Measurements from ENCODE around the gene ZNF200. TPM values are rescaled to one million over a fixed set of nuclear protein-coding genes. Genes with fewer than 3 reads are reported as not detected.
A peak's percentile ranks its signal among the peaks of the same experiment; 100 is the strongest.

Gene ZNF200
- total and polyA plus RNA-seq, 4 donors, result 1.8 to 5.3 (median 3.4) TPM

- Histone ChIP-seq H3K4me1 (ENCODE audit: control insufficient read depth in 4 of 4, insufficient read depth in 4 of 4, low read length in 3 of 4) (no peaks in the 10 kb centered on the region), H3K27ac (ENCODE audit: low read depth in 1 of 2, low read length in 2 of 2) (peak overlapping the region in 1 of 2 donors; percentile 3), H3K4me3 (ENCODE audit: low read depth in 1 of 3, low read length in 3 of 3) (peak overlapping the region in 1 of 3 donors; percentile 18), H3K36me3 (ENCODE audit: control insufficient read depth in 4 of 4, insufficient read depth in 3 of 4, low read depth in 1 of 4, low read length in 3 of 4) (no peaks in the 10 kb centered on the region), H3K9ac (ENCODE audit: low read depth in 1 of 2, low read length in 2 of 2) (no peak overlapping the region), H3K9me3 (ENCODE audit: control insufficient read depth in 4 of 4, low read length in 3 of 4) (peaks cover 5 to 20% (median 15%) of the 10 kb centered on the region in 4 donors), H3K27me3 (ENCODE audit: control insufficient read depth in 4 of 4, insufficient read depth in 4 of 4, low read length in 3 of 4) (no peaks in the 10 kb centered on the region)
- WGBS, result 37% methylated on average over 7 of the region's 7 CpGs
- DNase-seq (ENCODE audit: low spot score), result no peak
- TF ChIP-seq HNF4A (conservative IDR thresholded peaks at IDR 0.05), result no peak
- TF ChIP-seq CTCF (IDR thresholded peaks at IDR 0.05; ENCODE audit: low read depth, low read length, missing input control), result no peak
- TF ChIP-seq EGR1 (IDR thresholded peaks at IDR 0.05; ENCODE audit: low read depth in 2 of 2), result no peak
- no peak for TF ChIP-seq FOXA2 (IDR thresholded peaks at IDR 0.05)
Observed at GRCh38 chr16:3214904-3215600, 19.9 kb downstream of the ZNF200 start.

- H3K27ac ChIP-seq (ENCODE audit: low read depth in 1 of 2, low read length in 2 of 2), result no peak overlapping the region
- H3K4me1 ChIP-seq (ENCODE audit: control insufficient read depth in 4 of 4, insufficient read depth in 4 of 4, low read length in 3 of 4), result no peaks in the 10 kb centered on the region
- H3K27me3 ChIP-seq (ENCODE audit: control insufficient read depth in 4 of 4, insufficient read depth in 4 of 4, low read length in 3 of 4), result no peaks in the 10 kb centered on the region
- H3K9ac ChIP-seq (ENCODE audit: low read depth in 1 of 2, low read length in 2 of 2), result no peak overlapping the region
- H3K4me3 ChIP-seq (ENCODE audit: low read depth in 1 of 3, low read length in 3 of 3), result no peak overlapping the region
- H3K9me3 ChIP-seq (ENCODE audit: control insufficient read depth in 4 of 4, low read length in 3 of 4), result peaks cover 4 to 23% (median 12%) of the 10 kb centered on the region in 4 donors
- no peaks in the 10 kb centered on the region for H3K36me3 ChIP-seq (ENCODE audit: control insufficient read depth in 4 of 4, insufficient read depth in 3 of 4, low read depth in 1 of 4, low read length in 3 of 4)
- 60% methylated on average over 1 of the region's 1 CpG for WGBS
- TF ChIP-seq SP1 (IDR thresholded peaks at IDR 0.05) (no peak), MAX (IDR thresholded peaks at IDR 0.05) (no peak), FOXA2 (IDR thresholded peaks at IDR 0.05) (no peak)
- DNase-seq (ENCODE audit: low spot score), result no peak
Observed at GRCh38 chr16:3212567-3212966, 22.4 kb downstream of the ZNF200 start.

GRCh38 chr16:3212006-3212405 lies 23.0 kb downstream of the ZNF200 start:
- no peaks in the 10 kb centered on the region for H3K27me3 ChIP-seq (ENCODE audit: control insufficient read depth in 4 of 4, insufficient read depth in 4 of 4, low read length in 3 of 4)
- DNase-seq (ENCODE audit: low spot score), result no peak
- no peak for TF ChIP-seq YY1 (IDR thresholded peaks at IDR 0.05)
- no peak for TF ChIP-seq FOXA1 (IDR thresholded peaks at IDR 0.05)
- no peak for TF ChIP-seq REST (IDR thresholded peaks at IDR 0.05)
- TF ChIP-seq FOXA2 (IDR thresholded peaks at IDR 0.05), result no peak
- TF ChIP-seq RAD21 (IDR thresholded peaks at IDR 0.05), result no peak
- no peak for TF ChIP-seq SP1 (IDR thresholded peaks at IDR 0.05)
- TF ChIP-seq MAX (IDR thresholded peaks at IDR 0.05), result no peak
- TF ChIP-seq TAF1 (conservative IDR thresholded peaks at IDR 0.05), result no peak
- TF ChIP-seq GABPA (IDR thresholded peaks at IDR 0.05 in 1 of 2, conservative IDR thresholded peaks at IDR 0.05 in 1 of 2), result no peak
- TF ChIP-seq NR2F2 (IDR thresholded peaks at IDR 0.05), result no peak
- TF ChIP-seq HNF4A (conservative IDR thresholded peaks at IDR 0.05), result no peak
- no peak for TF ChIP-seq EGR1 (IDR thresholded peaks at IDR 0.05; ENCODE audit: low read depth in 2 of 2)
- TF ChIP-seq HNF4G (IDR thresholded peaks at IDR 0.05), result no peak
- TF ChIP-seq RXRA (IDR thresholded peaks at IDR 0.05), result no peak
- WGBS, result 80% methylated on average over 3 of the region's 3 CpGs
- H3K36me3 ChIP-seq (ENCODE audit: control insufficient read depth in 4 of 4, insufficient read depth in 3 of 4, low read depth in 1 of 4, low read length in 3 of 4), result no peaks in the 10 kb centered on the region
- H3K4me1 ChIP-seq (ENCODE audit: control insufficient read depth in 4 of 4, insufficient read depth in 4 of 4, low read length in 3 of 4), result no peaks in the 10 kb centered on the region
- H3K9me3 ChIP-seq (ENCODE audit: control insufficient read depth in 4 of 4, low read length in 3 of 4), result peaks cover 4 to 23% (median 12%) of the 10 kb centered on the region in 4 donors
- H3K9ac ChIP-seq (ENCODE audit: low read depth in 1 of 2, low read length in 2 of 2), result no peak overlapping the region
- H3K27ac ChIP-seq (ENCODE audit: low read depth in 1 of 2, low read length in 2 of 2), result no peak overlapping the region
- no peak overlapping the region for H3K4me3 ChIP-seq (ENCODE audit: low read depth in 1 of 3, low read length in 3 of 3)
